Prostate gland (tissue), 2 donors: ENCODE data around the gene LMX1B.

Experiments used
- POLR2AphosphoS5 ChIP-seq: sonication (generic); formaldehyde crosslinking; IDR thresholded peaks from one replicate; pipeline ENCODE4 v1.6.1; 2017; ENCODE audit warnings: antibody characterized with exemption
- TF ChIP-seq, protein P1 (sequence below), 4 experiments: fragments of 200-600 bp in 2 of 4; fragments of 450-650 bp in 2 of 4; sonication (generic) in 2 of 4; IDR thresholded peaks; 1 replicate in 3 of 4; 2 replicates in 1 of 4; pipeline ENCODE4 v1.5.1; 2016 to 2019; ENCODE audit warnings: antibody characterized with exemption in 4 of 4, mild to moderate bottlenecking in 2 of 4, moderate library complexity in 2 of 4

DNA sequence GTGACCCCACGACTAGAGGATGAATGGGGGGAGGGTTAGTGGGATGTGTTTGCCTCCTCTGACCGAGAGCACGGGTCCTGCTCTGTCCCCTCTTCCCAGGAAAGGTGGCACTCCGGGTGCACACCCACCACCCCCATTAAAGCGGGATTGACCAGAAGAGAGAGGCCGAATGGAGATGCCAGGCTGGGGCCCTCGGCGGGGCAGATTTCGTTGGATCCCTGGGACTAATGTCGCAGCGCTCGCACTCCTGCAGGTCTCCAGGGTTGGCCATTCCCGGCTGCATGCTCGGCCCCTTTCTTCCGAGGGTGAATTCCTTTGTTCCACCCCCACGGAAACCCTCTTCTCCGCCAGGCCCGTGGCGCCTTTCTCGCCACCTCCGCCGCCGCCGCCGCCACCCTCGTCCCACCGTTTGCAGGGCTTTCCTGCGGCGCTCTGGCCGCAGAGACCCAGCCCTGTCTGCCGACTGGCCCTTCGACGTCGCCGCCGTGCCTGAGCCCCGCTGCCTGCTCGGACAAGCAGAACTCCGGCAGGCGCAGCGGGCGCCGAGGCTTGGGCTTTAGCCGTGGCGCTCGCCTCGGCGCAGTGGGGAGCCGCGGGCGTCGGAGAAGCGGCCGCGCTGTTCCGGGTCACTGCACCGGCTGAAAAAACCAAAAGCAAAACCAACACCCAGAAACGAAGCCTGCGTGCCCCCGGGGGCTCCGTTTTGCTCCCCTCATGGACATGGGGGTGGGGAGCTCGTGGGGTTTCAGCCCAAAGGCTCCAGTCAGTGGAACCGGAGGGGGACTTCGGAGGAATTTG is 11.8 kb downstream of the LMX1B start:
- TF ChIP-seq POLR2AphosphoS5 = no peak
- TF ChIP-seq, protein P1, sequence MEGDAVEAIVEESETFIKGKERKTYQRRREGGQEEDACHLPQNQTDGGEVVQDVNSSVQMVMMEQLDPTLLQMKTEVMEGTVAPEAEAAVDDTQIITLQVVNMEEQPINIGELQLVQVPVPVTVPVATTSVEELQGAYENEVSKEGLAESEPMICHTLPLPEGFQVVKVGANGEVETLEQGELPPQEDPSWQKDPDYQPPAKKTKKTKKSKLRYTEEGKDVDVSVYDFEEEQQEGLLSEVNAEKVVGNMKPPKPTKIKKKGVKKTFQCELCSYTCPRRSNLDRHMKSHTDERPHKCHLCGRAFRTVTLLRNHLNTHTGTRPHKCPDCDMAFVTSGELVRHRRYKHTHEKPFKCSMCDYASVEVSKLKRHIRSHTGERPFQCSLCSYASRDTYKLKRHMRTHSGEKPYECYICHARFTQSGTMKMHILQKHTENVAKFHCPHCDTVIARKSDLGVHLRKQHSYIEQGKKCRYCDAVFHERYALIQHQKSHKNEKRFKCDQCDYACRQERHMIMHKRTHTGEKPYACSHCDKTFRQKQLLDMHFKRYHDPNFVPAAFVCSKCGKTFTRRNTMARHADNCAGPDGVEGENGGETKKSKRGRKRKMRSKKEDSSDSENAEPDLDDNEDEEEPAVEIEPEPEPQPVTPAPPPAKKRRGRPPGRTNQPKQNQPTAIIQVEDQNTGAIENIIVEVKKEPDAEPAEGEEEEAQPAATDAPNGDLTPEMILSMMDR (IDR thresholded peaks at IDR 0.05) = no peak
